GM12801 (cell line): ENCODE results near the gene PGBD1.

Source experiments
- CTCF ChIP-seq: IDR thresholded peaks from one replicate; pipeline ENCODE4 v1.5.1; 2011; ENCODE audit warnings: control low read depth; ENCODE audit not compliant: insufficient read length; ENCODE audit errors: extremely low read depth

The PGBD1 gene

GRCh38 chr6:28274888-28275287, 6.5 kb upstream of the PGBD1 start:
- TF ChIP-seq CTCF: no peak

- no peak for TF ChIP-seq CTCF
Observed at GRCh38 chr6:28277746-28278145, 3.6 kb upstream of the PGBD1 start.

GRCh38 chr6:28280595-28281287, 631 bp upstream of the PGBD1 start:
- TF ChIP-seq CTCF: no peak

GRCh38 chr6:28282926-28283325, 1.6 kb downstream of the PGBD1 start:
- no peak for TF ChIP-seq CTCF

GRCh38 chr6:28291573-28291972, 10.2 kb downstream of the PGBD1 start:
- no peak for TF ChIP-seq CTCF

- no peak for TF ChIP-seq CTCF
Observed at GRCh38 chr6:28295326-28295725, 14.0 kb downstream of the PGBD1 start.

- no peak for TF ChIP-seq CTCF
Observed at GRCh38 chr6:28296520-28297060, 15.2 kb downstream of the PGBD1 start.

GRCh38 chr6:28303570-28303969, 22.2 kb downstream of the PGBD1 start:
- TF ChIP-seq CTCF: no peak
